ENCODE measurements around the gene LRTM2. TPM values are rescaled to one million over a fixed set of nuclear protein-coding genes. Genes with fewer than 3 reads are reported as not detected.
A peak's percentile ranks its signal among the peaks of the same experiment; 100 is the strongest.

Gene LRTM2
- total RNA-seq, 4 donors from 2014 or later, result not detected

DNA sequence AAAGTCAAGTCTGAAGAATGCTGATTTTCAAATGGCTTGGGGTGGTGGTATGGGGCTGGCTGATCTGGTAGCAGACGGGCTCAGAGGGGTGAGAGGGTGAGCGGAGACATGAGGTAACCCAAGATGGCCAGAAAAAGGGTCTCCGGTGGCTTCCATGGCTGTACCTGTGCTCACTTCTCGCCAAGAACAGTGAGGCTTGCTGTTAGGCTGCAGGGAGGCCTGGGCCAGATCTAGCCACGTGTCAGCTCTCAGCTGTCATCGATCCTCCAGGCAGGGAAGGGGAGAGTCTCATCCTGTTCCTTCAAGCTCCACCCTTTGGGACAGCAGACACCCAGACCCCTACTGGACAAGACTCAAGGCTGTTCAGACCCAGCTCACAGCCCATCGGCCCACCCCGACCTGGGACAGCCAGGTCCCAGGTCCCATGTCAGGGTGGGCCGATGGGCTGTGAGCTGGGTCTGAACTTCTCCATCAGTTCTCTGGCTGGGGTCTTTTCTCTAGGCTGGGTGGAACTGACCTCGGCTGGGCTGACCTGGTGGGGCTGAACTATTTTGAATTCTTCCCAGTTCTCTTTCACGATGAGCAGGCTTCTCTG, 9.0 kb downstream of the LRTM2 start:
- 79 to 83% methylated on average over 8 to 9 of the region's 11 CpGs for WGBS, 2 donors
- no peak overlapping the region for H3K27ac ChIP-seq
- intact Hi-C loops (cut with DNase I), result no loop called here
- no peaks in the 10 kb centered on the region for H3K27me3 ChIP-seq
- H3K9me3 ChIP-seq, result no peaks in the 10 kb centered on the region
- H3K4me3 ChIP-seq (replicated peaks in 1 of 3), result no peak overlapping the region
- TF ChIP-seq, protein P1, sequence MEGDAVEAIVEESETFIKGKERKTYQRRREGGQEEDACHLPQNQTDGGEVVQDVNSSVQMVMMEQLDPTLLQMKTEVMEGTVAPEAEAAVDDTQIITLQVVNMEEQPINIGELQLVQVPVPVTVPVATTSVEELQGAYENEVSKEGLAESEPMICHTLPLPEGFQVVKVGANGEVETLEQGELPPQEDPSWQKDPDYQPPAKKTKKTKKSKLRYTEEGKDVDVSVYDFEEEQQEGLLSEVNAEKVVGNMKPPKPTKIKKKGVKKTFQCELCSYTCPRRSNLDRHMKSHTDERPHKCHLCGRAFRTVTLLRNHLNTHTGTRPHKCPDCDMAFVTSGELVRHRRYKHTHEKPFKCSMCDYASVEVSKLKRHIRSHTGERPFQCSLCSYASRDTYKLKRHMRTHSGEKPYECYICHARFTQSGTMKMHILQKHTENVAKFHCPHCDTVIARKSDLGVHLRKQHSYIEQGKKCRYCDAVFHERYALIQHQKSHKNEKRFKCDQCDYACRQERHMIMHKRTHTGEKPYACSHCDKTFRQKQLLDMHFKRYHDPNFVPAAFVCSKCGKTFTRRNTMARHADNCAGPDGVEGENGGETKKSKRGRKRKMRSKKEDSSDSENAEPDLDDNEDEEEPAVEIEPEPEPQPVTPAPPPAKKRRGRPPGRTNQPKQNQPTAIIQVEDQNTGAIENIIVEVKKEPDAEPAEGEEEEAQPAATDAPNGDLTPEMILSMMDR (IDR thresholded peaks at IDR 0.05), result no peak
- TF ChIP-seq POLR2A (IDR thresholded peaks at IDR 0.05), result no peak
- H3K4me1 ChIP-seq, result peaks cover 4 to 9% of the 10 kb centered on the region in 2 donors
- no peaks in the 10 kb centered on the region for H3K36me3 ChIP-seq
- no peak for DNase-seq

DNA sequence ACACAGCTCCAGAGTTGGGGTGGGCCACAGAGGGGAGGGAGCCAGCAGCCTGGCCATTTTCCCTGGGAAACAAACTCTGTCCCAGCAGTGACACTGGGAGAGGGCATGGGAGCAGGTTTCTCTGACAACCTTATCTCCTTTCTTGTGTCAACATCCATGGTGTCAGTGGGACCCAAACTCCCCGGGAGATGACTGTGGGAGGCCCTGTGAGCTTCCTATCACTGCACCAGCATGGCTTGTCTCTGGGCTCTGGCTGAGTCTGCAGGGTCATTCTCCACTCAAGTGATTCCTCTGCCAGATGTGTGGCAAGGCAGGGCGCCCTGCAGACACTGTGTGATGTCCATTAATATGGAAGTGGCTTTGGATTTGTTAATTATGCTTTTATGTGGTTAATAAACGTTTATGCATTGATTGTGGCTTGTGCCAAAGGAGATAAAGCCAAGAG, 10.1 kb downstream of the LRTM2 start:
- Histone ChIP-seq H3K27me3 (no peaks in the 10 kb centered on the region), H3K4me3 (replicated peaks in 1 of 3) (no peak overlapping the region), H3K4me1 (peaks cover 4 to 9% of the 10 kb centered on the region in 2 donors), H3K36me3 (no peaks in the 10 kb centered on the region), H3K9me3 (no peaks in the 10 kb centered on the region), H3K27ac (no peak overlapping the region)
- no peak for DNase-seq
- TF ChIP-seq, protein P1 (IDR thresholded peaks at IDR 0.05), result no peak
- TF ChIP-seq POLR2A (IDR thresholded peaks at IDR 0.05), result no peak
- intact Hi-C loops (cut with DNase I), result no loop called here
- 26 to 38% methylated on average over 2 to 3 of the region's 3 CpGs for WGBS, 2 donors

DNA sequence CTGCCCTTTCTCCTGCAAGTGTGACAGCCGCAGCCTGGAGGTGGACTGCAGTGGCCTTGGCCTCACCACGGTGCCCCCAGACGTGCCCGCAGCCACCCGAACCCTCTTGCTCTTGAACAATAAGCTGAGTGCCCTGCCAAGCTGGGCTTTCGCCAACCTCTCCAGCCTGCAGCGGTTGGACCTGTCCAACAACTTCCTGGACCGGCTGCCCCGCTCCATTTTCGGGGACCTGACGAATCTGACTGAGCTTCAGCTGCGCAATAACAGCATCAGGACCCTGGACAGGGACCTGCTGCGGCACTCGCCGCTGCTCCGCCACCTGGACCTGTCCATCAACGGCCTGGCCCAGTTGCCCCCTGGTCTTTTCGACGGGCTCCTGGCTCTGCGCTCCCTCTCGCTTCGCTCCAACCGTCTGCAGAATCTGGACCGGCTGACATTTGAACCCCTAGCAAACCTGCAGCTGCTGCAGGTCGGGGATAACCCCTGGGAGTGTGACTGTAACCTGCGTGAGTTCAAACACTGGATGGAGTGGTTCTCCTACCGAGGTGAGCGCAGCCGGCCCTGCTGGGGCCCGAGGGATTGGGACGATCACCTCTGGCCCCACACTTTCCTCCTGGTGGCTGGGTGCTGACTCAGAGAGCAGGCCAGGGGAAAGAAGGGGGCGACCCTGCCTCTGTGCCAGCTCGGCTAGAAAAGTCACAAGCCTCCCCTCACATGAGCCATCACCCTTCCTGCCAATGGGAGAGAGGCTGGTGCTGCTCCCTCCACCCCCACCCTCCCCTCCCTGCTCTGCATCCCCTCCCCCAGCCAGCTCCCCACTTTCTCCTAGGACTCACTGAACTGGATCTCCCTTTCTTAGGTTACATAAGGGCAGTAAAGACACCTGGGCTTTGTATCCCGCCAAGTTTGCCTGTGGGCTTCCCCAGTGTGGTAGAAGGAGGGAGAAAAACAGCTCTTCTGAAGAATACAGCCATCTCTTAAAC, 10.9 kb downstream of the LRTM2 start:
- peak; percentile 96 to 97 for DNase-seq
- WGBS, 2 donors, result 13 to 15% methylated on average over 12 to 33 of the region's 34 CpGs
- intact Hi-C loops (cut with DNase I), result no loop called here
- peaks cover 4 to 9% of the 10 kb centered on the region in 2 donors for H3K4me1 ChIP-seq
- H3K4me3 ChIP-seq (replicated peaks in 1 of 3), result no peak overlapping the region
- no peaks in the 10 kb centered on the region for H3K9me3 ChIP-seq
- TF ChIP-seq, protein P1 (IDR thresholded peaks at IDR 0.05), result no peak
- no peak for TF ChIP-seq POLR2A (IDR thresholded peaks at IDR 0.05)
- no peaks in the 10 kb centered on the region for H3K27me3 ChIP-seq
- H3K27ac ChIP-seq, result no peak overlapping the region
- no peaks in the 10 kb centered on the region for H3K36me3 ChIP-seq

DNA sequence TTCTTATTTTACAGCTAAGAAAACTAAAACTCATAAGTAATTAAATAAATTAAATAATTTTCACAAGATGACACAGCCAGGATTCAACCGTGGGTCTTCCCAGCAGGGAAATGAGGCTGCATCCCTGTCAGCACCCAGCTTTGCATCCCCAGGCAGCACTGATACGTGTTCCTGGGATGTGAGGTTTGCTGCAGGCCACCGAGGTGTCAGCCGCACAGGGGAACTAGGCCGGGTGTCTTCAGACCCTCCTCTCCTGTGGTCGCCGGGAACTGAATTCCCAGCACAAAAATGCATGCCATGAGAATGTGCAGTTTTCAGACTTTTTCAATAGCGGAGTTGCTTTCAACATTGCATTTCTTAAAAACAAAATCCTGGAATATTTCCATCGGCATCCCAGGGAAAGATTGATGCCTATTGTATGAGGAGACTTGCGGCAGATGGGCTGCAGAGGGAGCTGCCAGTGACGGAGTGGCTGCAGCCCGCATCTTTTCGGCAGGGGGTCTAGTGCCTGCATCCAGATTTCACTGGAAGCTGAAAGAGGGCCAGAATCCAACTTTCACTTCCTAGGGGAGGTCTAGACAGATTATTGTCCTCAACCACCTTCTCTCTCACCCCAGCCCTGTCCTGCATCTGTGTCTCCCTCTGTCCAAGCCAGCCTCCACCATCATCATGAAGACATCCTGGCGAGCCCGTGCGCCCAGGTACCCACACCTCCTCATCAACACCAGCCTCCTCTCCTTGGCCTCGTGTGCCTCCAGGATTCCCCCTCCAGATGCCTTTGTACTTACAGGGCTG, 12.6 kb downstream of the LRTM2 start:
- no peak overlapping the region for H3K27ac ChIP-seq
- DNase-seq, result no peak
- 80 to 83% methylated on average over 17 of the region's 17 CpGs for WGBS, 2 donors
- no peak overlapping the region for H3K4me3 ChIP-seq (replicated peaks in 1 of 3)
- no peaks in the 10 kb centered on the region for H3K27me3 ChIP-seq
- no peaks in the 10 kb centered on the region for H3K36me3 ChIP-seq
- H3K4me1 ChIP-seq, result peaks cover 4 to 9% of the 10 kb centered on the region in 2 donors
- H3K9me3 ChIP-seq, result no peaks in the 10 kb centered on the region
- intact Hi-C loops (cut with DNase I), result no loop called here
- TF ChIP-seq, protein P1 (IDR thresholded peaks at IDR 0.05), result no peak
- TF ChIP-seq POLR2A (IDR thresholded peaks at IDR 0.05), result no peak
